Sigmoid colon (tissue), 7 donors: ENCODE data around the gene MRPL18. TPM values are rescaled to one million over a fixed set of nuclear protein-coding genes. Genes with fewer than 3 reads are reported as not detected.
"Not testable (repeated sequence)": the region's sequence is repeated elsewhere in the genome, so short reads cannot be mapped to it uniquely, and the experiment has no call there.

Source experiments
- DNase-seq: peaks from one replicate; pipeline ENCODE4 v3.0.0-alpha.2; 2019
- H3K27ac ChIP-seq, 4 donors: fragments of 200-600 bp; sonication (generic); one replicate each; pipeline ENCODE4 v1.5.1; 2016 to 2019; ENCODE audit warnings: mild to moderate bottlenecking in 1 of 4
- H3K27me3 ChIP-seq, 3 donors: fragments of 200-600 bp; sonication (generic); one replicate each; pipeline ENCODE4 v1.5.1; 2019; ENCODE audit warnings: mild to moderate bottlenecking in 1 of 3
- H3K36me3 ChIP-seq, 4 donors: fragments of 200-600 bp; sonication (generic); one replicate each; pipeline ENCODE4 v1.5.1; 2016 to 2019
- H3K4me1 ChIP-seq, 4 donors: fragments of 200-600 bp; sonication (generic); one replicate each; pipeline ENCODE4 v1.5.1; 2017 to 2019
- H3K4me3 ChIP-seq, 4 donors: fragments of 200-600 bp; sonication (generic); one replicate each; pipeline ENCODE4 v1.5.1; 2017 to 2019; ENCODE audit warnings: mild to moderate bottlenecking in 2 of 4, moderate library complexity in 1 of 4
- H3K9me3 ChIP-seq, 4 donors: fragments of 200-600 bp in 3 of 4; sonication (generic) in 3 of 4; one replicate each; pipeline versions ENCODE4 v1.5.1 to v1.6.1; 2013 to 2019
- CTCF ChIP-seq, 4 experiments: fragments of 450-650 bp in 3 of 4; fragments of 200-600 bp in 1 of 4; IDR thresholded peaks; one replicate each; pipeline ENCODE4 v1.5.1; 2016 to 2019; ENCODE audit warnings: antibody characterized with exemption in 4 of 4, mild to moderate bottlenecking in 3 of 4, moderate library complexity in 2 of 4
- EP300 ChIP-seq, 4 donors: sonication (generic); formaldehyde crosslinking; IDR thresholded peaks; one replicate each; pipeline ENCODE4 v1.6.1; 2017; ENCODE audit warnings: antibody characterized with exemption in 4 of 4
- POLR2A ChIP-seq, 2 donors: fragments of 450-650 bp; IDR thresholded peaks; one replicate each; pipeline ENCODE4 v1.6.1; 2016; ENCODE audit warnings: antibody characterized with exemption in 2 of 2, mild to moderate bottlenecking in 2 of 2, moderate library complexity in 2 of 2
- POLR2AphosphoS5 ChIP-seq, 4 donors: sonication (generic); formaldehyde crosslinking; IDR thresholded peaks; one replicate each; pipeline ENCODE4 v1.6.1; 2017; ENCODE audit warnings: antibody characterized with exemption in 4 of 4
- WGBS, 2 donors: extraction: QIAGEN DNeasy Blood & Tissue Kit; methylation state at CpG; one replicate each; pipeline ENCODE4 v1.1.7; 2013; 5-methylcytosine and 5-hydroxymethylcytosine counted together
- intact Hi-C: fragments of 100-400 bp; cut with DNase I; formaldehyde crosslinking; loops from one replicate; pipeline ENCODE4 v1.15.1; 2023
- polyA plus RNA-seq, 3 donors: library from polyadenylated mRNA; stranded (reverse); fragments of 200-250 nt; gene quantifications; one replicate each; pipeline ENCODE4 v1.2.3, GENCODE V29; 2013
- total RNA-seq, 4 donors: library from RNA; depleted of rRNA; stranded (reverse); fragments of >200 nt; gene quantifications; one replicate each; pipeline ENCODE4 v1.1.0, GENCODE V29; 2016
- donor health status: healthy with polysubstance abuse.
- donor health status: Bipolar disorder and iron deficiency.
- donor health status: healthy.

The MRPL18 gene
- total and polyA plus RNA-seq, 7 donors: 61.6 to 115 (median 92.0) TPM

DNA sequence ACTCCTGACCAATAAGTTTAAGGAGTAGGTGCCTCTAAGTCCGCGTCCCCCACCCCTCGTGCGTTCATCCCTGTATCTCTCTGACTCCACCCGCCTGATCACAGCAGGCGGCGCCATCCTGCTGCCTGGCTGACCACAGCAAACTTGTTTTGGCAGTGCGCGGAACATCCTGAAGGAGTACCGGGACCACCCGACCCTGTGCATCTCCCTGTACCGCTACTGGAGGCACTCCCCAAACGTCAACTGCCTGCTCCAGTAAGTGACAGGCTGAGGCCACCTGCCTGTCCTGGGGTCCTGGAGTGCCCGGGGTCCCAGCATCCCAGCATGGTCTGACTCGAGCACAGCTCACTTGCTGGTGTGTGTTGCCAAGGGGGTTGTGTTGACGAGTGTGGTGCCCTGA lies 28.8 kb downstream of the MRPL18 start:
- TF ChIP-seq EP300 (IDR thresholded peaks at IDR 0.05) (no peak), POLR2A (IDR thresholded peaks at IDR 0.05) (no peak), POLR2AphosphoS5 (IDR thresholded peaks at IDR 0.05) (no peak), CTCF (IDR thresholded peaks at IDR 0.05) (no peak)
- Histone ChIP-seq H3K9me3 (no peaks in the 10 kb centered on the region), H3K36me3 (no peaks in the 10 kb centered on the region), H3K27ac (no peak overlapping the region), H3K27me3 (no peaks in the 10 kb centered on the region), H3K4me1 (no peaks in the 10 kb centered on the region), H3K4me3 (no peak overlapping the region)
- 89 to 92% methylated on average over 16 of the region's 16 CpGs for WGBS, 2 donors
- intact Hi-C loops: no loop called here
- no peak for DNase-seq

DNA sequence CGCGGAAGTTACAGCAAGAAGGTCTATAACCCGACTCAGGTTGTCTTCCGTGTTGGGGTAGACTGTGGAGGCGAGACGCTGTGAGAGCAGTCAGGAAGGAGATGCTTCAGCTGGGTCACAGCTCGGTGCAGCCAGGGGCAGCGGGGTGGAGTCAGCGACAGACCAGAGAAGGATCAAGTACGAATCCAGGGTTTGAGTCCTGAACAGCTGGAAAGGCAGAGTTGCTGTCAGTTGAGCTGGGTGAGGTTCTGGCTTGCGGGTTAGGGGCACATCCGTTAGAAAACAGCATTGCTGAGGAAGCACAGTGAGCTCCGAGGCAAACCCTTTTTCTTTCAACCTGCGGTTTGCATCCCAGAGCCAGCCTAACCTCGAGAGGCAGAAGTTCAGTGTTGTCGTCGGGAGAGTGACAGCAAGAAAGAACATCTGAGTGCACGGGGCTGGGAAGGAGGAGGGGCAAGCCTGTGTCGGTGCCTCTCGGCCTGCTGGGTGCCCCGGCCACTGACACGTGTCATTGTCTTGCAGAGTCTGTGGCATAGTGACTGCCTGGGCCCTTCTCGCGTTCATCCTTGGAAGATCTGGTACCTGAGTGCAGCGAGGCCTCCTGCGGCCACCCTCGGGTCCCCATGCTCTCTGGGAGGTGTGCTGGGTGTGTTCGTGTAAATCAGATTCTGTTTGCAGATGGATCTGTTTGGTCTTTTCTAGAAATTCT lies 29.8 kb downstream of the MRPL18 start:
- Histone ChIP-seq H3K36me3 (no peaks in the 10 kb centered on the region), H3K4me1 (no peaks in the 10 kb centered on the region), H3K4me3 (no peak overlapping the region), H3K27me3 (no peaks in the 10 kb centered on the region), H3K27ac (no peak overlapping the region), H3K9me3 (no peaks in the 10 kb centered on the region)
- TF ChIP-seq CTCF (IDR thresholded peaks at IDR 0.05) (no peak), EP300 (IDR thresholded peaks at IDR 0.05) (no peak), POLR2AphosphoS5 (IDR thresholded peaks at IDR 0.05) (no peak), POLR2A (IDR thresholded peaks at IDR 0.05) (no peak)
- WGBS, 2 donors: 50 to 71% methylated on average over 28 of the region's 28 CpGs
- DNase-seq: no peak
- intact Hi-C loops: no loop called here

- no peak for TF ChIP-seq POLR2AphosphoS5 (IDR thresholded peaks at IDR 0.05)
- TF ChIP-seq CTCF (IDR thresholded peaks at IDR 0.05): no peak
- no peak for TF ChIP-seq EP300 (IDR thresholded peaks at IDR 0.05)
- TF ChIP-seq POLR2A (IDR thresholded peaks at IDR 0.05): no peak
- no peaks in the 10 kb centered on the region for H3K4me1 ChIP-seq
- H3K9me3 ChIP-seq: no peaks in the 10 kb centered on the region
- no peaks in the 10 kb centered on the region for H3K27me3 ChIP-seq
- H3K4me3 ChIP-seq: no peak overlapping the region
- no peak for DNase-seq
- H3K27ac ChIP-seq: no peak overlapping the region
- intact Hi-C loops: no loop called here
- H3K36me3 ChIP-seq: no peaks in the 10 kb centered on the region
- WGBS, 2 donors: 62 to 83% methylated on average over 11 of the region's 11 CpGs
Measured at GRCh38 chr6:159821122-159821521, 30.9 kb downstream of the MRPL18 start.

GRCh38 chr6:159821726-159822125 lies 31.5 kb downstream of the MRPL18 start:
- DNase-seq: no peak
- Histone ChIP-seq H3K27me3 (no peaks in the 10 kb centered on the region), H3K9me3 (no peaks in the 10 kb centered on the region), H3K36me3 (no peaks in the 10 kb centered on the region), H3K27ac (no peak overlapping the region), H3K4me3 (no peak overlapping the region), H3K4me1 (no peaks in the 10 kb centered on the region)
- TF ChIP-seq EP300 (IDR thresholded peaks at IDR 0.05): no peak
- no peak for TF ChIP-seq POLR2AphosphoS5 (IDR thresholded peaks at IDR 0.05)
- no peak for TF ChIP-seq POLR2A (IDR thresholded peaks at IDR 0.05)
- TF ChIP-seq CTCF (IDR thresholded peaks at IDR 0.05): no peak
- intact Hi-C loops: no loop called here
- WGBS, 2 donors: 94 to 95% methylated on average over 10 of the region's 10 CpGs

DNA sequence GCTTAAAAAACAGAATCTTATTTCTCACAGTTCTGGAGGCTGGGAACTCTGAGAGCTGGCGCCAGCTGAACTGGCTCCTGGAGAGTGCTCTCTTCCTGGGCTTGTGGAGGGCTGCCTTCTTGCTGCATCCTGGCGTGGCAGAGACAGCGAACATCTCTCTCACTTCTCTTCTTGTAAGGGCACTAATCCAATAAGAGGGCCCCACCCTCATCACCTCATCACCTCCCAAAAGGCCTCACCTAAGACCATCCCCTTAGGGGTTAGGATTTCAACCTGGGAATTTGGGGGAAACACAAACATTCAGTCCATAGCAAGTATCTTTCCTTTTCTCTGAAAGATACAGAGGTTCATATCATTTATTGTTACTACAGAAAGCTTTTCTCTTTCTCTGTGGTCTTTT lies 33.7 kb downstream of the MRPL18 start:
- no peaks in the 10 kb centered on the region for H3K27me3 ChIP-seq
- 95 to 97% methylated on average over 3 of the region's 3 CpGs for WGBS, 2 donors
- intact Hi-C loops: no loop called here

GRCh38 chr6:159824690-159825089 lies 34.4 kb downstream of the MRPL18 start:
- DNase-seq, H3K27ac ChIP-seq, H3K36me3 ChIP-seq, H3K9me3 ChIP-seq, H3K27me3 ChIP-seq, intact Hi-C loops, H3K4me1 ChIP-seq, H3K4me3 ChIP-seq: not testable (repeated sequence)
- WGBS, 2 donors: 96% methylated on average over 9 of the region's 9 CpGs

More for the DNA sequence above, 33.7 kb downstream of the MRPL18 start:
- TF ChIP-seq POLR2AphosphoS5 (IDR thresholded peaks at IDR 0.05) (no peak), EP300 (IDR thresholded peaks at IDR 0.05) (no peak), POLR2A (IDR thresholded peaks at IDR 0.05) (no peak), CTCF (IDR thresholded peaks at IDR 0.05) (no peak)
- Histone ChIP-seq H3K36me3 (no peaks in the 10 kb centered on the region), H3K4me1 (no peaks in the 10 kb centered on the region), H3K27ac (no peak overlapping the region), H3K4me3 (no peak overlapping the region), H3K9me3 (no peaks in the 10 kb centered on the region)
- DNase-seq: no peak
